SH-SY5Y (cell line): ENCODE measurements around the gene DUSP16.

Experiments
- GATA2 ChIP-seq: IDR thresholded peaks from 2 replicates; pipeline ENCODE4 v1.6.1; 2011; ENCODE audit warnings: mild to moderate bottlenecking, low read depth, low read length
- GATA3 ChIP-seq: IDR thresholded peaks from 2 replicates; pipeline ENCODE4 v1.6.1; 2011; ENCODE audit warnings: low read depth, mild to moderate bottlenecking, low read length, moderate library complexity

DUSP16 gene

DNA sequence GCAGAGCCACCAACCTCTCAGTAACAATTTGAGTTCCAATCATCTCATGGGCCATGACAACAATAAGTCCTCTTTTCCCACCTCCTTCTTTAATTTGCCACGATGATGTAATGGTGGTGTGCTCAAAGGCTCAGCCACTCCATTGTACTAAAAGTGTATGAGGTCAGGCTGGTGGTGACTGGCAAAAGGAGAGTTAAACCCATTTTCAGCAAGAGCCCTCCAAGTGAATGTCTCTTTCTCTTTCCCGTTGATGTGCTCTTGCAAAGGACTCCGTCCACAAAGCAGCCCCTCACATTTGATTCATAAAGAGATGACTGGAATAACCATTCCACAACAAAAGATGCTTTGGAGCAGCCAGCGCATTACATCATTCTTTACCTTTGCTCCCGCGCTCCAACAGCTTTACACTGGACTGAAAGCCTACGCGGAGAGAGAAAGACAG lies 41.6 kb downstream of the DUSP16 start:
- TF ChIP-seq GATA2 (no peak), GATA3 (no peak)

DNA sequence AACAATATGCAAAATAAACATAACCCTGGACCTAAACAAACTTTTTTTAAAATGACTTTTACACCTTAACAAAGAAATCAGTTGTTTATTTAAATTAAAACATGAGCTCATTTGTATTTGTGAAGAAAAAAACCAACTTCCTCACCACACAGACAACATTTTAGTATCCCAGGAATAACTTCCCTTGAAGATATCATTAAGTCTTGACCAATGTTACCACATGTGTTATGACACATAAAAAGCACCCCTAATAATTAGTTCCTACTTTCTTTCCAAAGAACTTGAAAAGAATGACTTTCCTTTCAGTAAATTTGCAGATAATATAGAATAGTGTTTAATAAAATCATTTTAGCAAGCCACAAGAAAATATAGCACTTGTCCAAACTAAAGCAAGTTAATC lies 42.4 kb downstream of the DUSP16 start:
- TF ChIP-seq GATA3 (no peak), GATA2 (no peak)

DNA sequence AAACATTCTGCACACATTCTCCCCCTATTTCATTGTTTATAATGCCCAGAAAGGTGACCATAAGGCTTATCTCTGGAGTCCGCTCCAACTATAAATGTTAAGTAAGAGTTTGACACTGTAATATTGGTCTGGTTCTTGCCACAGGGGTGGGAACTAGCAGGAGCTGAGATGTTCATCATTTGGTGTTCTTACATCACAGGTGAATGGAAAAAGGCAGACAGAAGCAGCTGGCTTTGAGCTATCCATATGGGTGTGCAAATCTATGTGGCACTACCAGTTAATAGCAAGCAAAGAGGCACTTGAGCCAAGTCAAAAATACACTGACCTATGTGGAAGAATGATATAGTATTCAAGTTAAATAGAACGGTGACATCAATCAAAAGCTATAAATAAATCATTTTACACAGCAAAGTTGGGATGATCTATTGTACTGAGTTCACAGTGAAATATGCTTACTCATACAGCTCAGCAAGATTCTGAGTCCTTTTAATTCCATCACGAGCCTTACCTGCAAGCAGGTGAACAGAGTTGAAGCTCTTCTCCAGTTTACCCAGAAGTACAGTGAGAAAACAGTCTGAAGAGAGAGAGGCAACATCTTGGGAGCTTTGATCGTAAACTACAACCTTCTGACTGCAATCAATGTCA lies 43.2 kb downstream of the DUSP16 start:
- no peak for TF ChIP-seq GATA3
- TF ChIP-seq GATA2, result no peak

DNA sequence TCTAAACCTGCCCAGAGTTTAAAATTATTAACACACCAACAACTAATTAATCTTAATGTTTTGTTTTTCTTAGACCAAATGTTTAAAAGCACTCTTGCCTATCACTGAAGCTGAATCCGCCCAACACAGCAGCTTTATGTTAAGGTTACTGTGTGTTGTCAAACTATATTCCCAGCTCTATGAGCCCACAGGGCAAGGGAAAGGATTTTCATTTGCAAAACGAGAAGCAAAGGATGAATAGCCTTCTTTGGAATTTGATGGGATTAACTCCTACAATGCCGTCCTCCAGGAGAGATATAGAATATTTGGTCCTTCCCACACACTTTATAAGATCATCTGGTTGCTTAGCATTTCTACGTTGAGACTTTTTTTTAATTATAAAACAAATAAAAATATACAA lies 43.7 kb downstream of the DUSP16 start:
- no peak for TF ChIP-seq GATA2
- TF ChIP-seq GATA3, result no peak

DNA sequence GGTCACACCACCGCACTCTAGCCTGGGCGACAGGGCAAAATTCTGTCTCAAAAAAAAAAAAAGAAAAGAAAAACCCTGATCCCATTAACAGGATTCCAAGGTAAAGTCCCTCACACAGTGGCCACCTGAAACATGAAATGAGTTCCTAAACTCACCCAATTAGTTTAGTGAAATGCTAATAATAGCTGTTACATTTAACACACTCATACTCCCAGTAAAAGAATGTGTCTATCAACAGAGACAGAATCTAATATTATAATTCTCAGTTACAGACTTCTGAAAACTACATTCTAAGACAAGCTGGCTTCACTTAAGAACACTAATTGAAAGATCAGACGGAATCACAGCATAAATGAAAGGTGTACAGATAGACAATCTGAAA lies 44.2 kb downstream of the DUSP16 start:
- no peak for TF ChIP-seq GATA2

DNA sequence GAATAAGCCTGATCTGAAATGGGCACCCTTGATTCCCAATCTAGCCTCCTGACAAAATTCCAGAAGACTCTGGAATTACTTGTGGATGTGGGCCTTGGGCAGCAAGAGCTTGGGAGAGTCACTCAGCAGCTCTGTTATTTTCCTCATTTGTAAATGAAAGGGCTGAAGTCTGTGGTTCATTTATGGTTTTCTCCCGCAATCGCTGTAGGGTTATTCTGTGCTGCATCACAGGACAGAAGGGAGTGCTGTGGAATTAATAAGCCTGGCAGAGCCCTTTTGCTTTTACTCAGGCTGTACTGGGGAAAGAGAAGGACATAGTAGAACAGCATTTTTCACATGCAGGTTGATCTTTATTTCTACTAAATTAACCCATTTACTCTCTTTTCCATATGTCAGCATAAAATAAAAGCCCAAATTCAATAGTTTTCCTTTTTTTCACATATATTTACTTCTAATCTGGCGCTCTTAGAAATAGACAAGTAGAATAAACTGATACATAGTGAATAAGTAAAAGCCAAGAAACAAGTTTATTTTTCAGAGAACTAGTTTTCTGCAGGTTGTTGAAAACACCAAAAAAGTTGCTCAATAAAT lies 49.2 kb downstream of the DUSP16 start:
- no peak for TF ChIP-seq GATA2
- no peak for TF ChIP-seq GATA3

DNA sequence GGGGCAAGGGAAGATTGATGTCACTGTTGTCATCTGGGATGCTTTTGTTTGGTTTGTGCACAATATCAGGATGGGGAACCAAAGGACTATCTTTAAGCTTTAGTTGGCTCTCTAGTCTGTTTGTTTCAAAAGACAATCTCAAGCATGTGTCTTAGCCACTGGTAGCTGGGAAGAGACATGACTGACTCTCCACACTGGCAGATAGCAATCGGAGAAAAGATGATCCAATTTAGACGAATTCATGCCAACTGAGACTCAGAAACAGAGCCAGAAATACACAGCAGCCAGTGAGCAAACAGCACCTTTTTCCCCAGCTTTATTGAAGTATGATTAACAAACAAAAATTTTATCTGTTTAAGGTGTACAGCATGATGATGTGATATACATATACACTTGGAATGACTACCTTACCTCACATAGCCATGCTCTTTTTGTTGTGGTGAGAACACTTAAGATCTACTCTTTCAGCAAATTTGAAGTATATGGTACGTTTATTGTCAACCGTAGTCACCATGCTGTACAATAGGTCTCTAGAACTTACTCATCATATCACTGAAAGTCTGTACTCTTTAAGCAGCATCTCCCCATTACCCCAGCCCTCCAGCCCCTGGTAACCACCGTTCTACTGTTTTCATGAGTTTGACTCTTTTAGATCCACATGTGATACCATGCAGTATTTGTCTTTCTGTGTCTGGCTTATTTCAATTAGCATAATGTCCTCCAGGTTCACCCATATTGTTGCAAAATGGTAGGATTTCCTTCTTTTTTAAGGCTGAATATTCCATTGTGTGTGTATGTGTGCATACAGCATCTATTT lies 50.6 kb downstream of the DUSP16 start:
- TF ChIP-seq GATA2 (peak; percentile 96), GATA3 (peak; percentile 85)

DNA sequence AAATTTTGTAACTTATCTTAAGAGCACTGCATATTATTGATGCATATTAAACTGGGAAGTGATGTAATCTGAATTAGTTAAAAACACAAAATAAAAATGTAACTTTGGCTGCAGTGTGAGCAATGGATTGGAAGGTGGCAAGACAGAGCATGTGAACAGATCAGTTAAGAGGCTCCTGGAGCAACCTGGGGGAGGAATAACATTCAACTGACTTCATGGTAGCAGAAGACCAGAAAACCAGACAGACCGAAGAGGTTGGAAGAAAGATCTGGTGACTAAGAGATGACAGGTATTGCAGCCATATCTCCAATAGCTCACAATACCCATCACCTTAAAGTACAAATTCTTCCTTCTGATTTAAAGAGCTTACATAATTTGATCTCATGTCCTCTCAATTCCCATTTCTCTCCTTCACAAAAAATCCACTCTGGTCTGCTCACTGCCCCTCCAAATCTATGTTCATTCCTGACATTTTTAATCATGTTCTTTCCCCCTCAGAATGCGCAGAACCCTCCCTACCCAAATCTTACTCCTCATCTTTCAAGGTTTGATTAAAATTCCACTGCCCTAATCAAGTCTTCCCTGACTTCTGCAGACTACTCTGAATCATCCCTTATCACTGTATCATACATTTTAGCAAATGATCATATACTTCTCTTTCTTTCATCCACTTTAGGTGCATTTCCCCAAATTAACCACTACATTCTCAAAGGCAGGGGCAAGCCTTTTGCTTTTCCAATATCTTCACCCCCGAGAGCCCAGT lies 51.5 kb downstream of the DUSP16 start:
- TF ChIP-seq GATA2, result no peak
- no peak for TF ChIP-seq GATA3

DNA sequence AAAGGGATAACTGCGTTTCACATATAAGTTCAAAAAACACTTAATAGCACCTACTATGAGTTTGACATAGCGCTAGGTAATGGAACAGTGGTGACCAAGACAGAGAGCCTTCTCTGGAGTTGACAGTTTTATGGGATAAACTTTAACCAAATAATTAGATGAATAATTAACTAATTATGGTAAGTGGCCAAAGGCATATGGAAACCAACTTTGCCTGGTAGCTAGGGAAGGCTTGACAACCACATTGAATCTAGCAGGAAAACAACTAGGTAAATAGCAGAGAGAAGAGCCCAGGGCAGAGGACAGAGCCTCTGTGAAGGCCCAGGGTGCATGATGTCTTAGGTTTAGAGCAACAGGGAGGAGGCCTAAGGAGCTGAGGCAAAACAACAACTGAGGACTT lies 52.1 kb downstream of the DUSP16 start:
- TF ChIP-seq GATA2 (no peak), GATA3 (no peak)

DNA sequence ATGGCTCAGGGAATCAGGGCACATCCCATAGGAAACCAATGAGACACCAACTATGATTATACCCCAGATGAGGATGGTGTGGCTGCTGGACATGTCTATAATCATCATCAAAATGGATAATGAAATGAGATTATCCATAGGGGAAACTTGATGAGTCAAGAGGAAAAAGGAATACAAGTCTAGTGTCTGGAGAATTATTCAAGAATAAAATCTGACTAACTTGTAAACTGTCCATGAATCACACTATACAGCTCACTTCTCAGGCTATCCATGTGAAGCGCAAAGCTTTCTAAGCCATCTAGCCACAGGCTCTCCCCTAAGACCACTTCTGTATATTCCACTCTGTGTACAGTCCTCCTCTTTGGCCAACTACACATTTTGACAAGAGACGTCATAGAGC lies 52.5 kb downstream of the DUSP16 start:
- TF ChIP-seq GATA3 (no peak), GATA2 (no peak)

DNA sequence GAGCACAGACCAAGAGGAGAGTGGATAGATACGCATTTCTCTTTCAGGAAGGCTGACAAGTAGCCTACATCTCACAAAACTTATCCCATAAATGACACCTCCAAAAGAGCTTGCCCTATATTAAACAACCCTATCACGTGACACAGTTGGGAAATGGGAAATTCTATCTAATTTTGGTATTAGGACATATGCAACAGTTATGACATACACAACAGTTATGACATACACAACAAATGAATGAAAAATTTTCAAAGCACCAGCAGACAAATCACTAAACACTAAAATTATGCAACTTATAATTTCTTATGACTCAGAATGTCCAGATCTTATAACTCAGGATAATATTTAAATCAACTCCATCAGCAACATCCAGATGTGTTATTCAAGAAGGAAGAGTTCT lies 54.1 kb downstream of the DUSP16 start:
- TF ChIP-seq GATA3, result no peak
- TF ChIP-seq GATA2, result no peak

DNA sequence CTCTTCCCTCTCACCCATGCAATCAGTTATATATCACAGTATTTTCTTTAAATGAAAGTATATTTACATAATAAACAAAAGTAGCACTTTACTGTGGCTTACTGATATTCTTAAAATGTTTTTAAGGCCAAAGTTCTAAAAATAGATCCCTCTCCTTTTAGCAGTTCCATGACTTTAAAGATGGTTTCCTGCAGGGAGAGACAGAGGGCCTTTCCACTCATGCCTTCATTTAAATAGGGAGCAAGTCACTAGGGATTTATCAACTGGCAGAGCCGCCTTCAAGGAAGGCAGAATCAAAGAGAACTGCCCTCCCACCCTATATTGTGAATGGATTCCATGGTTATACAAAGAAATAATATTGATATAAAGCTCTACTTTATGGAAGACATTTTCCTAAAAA lies 55.5 kb downstream of the DUSP16 start:
- no peak for TF ChIP-seq GATA3
- no peak for TF ChIP-seq GATA2

DNA sequence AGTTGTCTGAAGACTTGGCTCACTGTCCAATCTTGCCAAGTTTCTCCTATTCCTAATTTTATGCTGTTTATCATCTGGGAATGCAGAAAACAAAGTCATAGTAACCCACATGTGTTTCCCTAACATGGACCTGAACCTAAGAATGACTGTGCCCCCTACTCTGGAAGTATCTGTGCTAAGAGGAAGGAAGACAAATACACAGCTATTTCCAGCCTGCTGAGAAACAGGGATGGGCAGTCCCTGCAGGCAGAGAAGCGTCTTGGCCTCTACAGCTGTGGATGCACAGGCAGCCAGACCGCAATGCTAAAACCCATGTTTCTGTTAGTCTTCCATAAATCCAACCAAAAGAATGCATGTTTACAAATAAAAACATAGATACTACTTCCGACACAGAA lies 56.2 kb downstream of the DUSP16 start:
- TF ChIP-seq GATA3 (no peak), GATA2 (no peak)

DNA sequence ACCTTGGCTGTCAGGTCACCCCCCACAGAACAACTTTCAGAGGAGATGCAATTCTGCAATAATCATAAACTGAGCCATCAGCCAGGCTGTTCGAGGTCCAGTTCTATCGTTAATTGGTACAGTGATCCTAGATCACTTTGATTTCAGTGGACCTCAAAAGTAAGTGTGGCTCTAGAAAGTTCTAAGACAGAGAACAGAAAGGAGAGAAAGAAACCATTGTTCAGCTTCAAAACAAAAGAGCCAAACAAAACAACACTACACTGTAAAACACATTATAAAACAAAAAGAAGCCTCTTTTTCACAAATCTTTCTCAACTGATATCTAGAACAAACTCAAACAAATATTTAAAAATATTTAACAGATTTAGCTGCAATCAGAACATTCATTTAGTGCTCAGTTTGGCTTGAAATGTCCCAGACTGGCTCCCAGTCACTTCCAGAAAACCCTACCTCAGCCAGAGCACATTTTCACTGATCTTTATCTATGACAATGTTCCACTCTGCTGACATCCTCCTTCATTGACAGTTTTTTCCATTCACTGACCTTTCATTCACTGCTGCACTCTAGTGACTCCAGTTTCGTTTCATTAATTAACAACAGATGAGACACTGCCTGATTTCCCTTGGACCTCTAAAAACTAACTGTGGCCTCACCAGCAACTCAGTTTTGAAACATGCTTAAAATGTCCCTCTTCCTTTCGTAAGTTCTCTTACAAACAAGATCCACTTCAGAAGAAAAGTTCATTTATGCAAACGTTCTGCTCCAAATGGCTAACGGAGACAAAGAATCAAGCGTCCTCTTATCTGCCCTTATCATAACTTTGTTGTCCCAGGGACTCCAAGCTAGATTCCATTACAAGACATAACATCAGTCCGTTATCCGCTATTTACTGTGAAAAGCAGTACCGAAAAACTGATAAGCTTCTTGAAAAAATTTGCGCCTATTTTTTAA lies 56.8 kb downstream of the DUSP16 start:
- TF ChIP-seq GATA2 (peak; percentile 95), GATA3 (peak; percentile 88)
